Activated T-cell treated with anti-CD3 and anti-CD28 coated beads for 48 hours (primary cell): ENCODE measurements around the gene IPO13.

Experiments used
- DNase-seq: peaks from one replicate; pipeline ENCODE4 v3.0.0-alpha.2; 2020; ENCODE audit warnings: low read depth

The IPO13 gene, protein sequence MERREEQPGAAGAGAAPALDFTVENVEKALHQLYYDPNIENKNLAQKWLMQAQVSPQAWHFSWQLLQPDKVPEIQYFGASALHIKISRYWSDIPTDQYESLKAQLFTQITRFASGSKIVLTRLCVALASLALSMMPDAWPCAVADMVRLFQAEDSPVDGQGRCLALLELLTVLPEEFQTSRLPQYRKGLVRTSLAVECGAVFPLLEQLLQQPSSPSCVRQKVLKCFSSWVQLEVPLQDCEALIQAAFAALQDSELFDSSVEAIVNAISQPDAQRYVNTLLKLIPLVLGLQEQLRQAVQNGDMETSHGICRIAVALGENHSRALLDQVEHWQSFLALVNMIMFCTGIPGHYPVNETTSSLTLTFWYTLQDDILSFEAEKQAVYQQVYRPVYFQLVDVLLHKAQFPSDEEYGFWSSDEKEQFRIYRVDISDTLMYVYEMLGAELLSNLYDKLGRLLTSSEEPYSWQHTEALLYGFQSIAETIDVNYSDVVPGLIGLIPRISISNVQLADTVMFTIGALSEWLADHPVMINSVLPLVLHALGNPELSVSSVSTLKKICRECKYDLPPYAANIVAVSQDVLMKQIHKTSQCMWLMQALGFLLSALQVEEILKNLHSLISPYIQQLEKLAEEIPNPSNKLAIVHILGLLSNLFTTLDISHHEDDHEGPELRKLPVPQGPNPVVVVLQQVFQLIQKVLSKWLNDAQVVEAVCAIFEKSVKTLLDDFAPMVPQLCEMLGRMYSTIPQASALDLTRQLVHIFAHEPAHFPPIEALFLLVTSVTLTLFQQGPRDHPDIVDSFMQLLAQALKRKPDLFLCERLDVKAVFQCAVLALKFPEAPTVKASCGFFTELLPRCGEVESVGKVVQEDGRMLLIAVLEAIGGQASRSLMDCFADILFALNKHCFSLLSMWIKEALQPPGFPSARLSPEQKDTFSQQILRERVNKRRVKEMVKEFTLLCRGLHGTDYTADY

DNA sequence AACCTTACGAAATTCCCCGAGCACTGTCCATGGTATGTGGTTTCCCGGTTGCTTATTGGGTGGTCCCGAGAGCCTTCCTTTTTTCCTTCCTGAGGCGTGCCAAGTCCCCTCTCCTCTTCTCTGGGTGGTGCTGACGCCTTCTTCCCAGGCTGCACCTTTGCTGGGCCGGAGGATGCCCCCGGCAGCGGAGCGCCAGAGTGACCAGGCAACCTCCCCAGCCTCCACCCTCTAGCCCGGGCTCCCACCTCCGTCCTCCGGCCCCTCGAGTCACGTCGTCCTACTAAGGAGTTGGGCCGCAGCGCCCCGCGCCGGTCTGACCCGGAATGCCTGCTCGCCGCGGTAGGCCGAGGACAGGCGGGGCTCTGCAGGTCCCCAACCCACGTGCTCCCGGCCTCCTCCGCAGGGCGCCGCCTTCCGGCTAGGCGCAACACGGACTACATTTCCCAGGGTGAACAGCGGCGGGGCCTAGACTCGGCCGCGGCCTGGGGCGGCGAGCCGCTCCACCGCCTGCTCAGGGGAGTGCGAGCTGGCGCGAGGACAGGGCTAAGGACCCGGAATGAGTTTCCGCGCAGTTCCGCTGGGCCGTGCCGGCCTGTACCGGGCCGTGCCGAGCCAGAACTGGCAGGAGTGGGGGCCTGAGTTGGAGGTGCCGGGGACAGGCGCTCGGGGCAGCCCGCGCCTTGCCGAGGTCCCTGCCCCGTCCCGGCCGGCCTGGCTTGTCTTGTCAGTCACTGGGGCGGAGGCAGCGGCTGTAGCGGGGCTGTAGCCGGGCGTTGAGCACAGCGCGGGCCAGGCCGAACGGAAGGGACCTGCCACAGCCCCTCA lies at the start of gene IPO13:
IPO13 (plus strand) TSS at position 715 of the 825 bp plus-strand sequence. CDS start 651 bp downstream, outside the sequence.
- DNase-seq: peak; percentile 95

DNA sequence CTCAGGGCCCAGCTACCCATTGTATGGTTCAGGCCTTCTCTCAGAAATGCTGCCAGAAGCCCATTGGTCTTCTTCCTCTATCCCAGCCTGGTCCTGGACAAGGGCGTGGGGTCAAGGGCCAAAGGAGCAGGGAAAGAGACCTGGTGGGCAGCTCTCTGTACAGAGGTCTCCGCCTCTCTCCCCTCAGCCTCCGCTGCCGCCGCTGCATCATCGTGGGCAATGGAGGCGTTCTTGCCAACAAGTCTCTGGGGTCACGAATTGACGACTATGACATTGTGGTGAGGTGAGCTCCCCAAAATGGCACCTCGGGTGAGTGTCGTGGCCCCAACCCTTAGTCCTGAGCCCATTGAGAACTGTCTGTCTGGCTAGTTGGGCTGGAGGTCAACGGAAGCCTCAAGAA lies 47.8 kb upstream of the IPO13 start:
- DNase-seq: no peak

DNA sequence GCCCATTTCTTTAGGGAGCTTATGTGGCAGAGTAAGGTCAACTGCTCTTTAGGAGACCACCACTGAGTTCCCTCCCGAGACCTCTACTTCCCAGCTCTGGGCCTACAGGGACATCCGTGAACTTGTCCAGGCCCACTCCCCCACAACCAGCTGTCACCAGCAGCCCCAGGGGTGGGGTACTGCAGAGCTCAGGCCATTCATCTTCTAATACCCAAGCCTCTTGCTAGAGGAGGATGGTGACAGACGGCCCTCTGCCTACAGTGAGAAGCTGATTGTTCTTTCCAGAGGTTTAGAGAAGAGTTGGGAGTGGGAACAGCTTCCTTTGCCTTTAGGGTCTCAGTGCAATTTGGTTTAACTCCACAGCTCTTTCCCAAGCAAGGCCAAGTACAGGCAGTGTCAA lies 46.4 kb upstream of the IPO13 start:
- DNase-seq: no peak

DNA sequence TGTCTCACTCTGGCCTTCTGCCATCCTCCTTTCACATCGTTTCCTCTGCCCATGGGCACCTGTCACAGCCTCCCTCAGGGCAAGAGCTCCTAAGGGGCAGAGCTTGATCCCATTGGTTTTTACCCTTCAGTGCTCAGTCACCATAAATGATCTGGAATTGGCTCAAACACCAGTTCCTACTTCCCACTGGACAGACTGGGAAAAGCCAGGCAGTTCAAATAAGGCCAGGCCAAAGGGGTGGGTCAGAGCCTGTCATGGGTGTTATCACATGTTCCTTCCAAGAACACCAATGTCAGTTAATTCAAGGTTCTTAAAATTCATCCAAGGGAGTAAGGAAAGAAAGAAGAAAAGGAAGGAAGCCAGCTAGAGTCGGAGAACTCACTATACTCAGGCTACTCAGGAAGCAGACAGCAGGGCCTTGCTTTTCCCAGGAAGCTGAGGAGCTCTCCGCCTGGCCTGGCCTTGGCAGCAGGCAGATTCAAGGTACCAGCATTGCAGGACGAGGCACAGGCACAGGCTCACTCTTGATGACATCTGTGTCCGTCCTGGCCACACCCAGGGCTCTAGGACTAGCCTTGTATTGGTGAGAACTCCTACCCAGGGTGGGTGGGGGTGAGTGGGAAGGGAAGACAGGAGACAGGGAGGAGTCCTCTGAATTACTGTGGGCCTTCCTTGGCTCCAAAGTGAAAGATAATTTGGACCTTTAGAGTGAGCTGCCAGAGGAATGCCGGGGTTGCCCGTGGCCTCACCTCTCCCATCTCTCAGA lies 45.4 kb upstream of the IPO13 start:
- DNase-seq: no peak

DNA sequence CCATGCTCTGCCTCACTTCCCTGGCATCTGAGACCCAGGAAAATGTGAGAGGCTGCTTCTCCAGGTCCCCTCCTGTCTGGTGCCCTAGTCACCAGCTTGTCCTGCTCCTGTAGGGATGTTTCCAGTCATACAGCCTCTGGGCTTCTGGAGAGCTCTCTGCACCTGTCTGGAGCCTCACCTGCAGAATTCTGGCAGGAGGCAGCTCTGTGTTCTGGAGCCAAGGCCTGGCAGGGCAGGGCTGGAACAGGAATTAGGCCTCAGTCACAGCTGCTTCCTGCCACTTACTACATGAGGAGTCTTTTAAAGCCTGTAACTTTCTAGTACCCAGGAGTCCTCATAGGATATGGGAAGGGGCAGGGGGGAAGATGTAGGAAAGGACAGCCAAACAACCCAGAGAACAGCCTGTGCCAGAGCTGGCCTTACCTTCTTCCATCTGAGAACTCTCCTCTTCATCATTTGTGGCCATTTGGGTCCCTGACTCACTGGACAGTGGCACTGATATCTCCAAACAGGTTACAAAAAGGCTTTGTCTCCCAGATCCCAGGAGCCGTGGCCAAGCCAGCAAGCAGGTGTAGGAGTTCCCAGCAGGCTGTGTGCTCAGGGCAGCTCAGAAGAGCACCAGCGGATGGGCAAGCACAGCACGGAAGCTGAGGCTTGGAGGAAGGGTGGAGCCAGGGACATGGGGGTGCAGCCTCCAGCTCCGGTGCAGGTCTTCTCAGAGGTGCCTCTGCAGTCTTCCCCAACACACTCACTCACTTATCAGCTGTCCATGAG lies 44.5 kb upstream of the IPO13 start:
- DNase-seq: no peak

DNA sequence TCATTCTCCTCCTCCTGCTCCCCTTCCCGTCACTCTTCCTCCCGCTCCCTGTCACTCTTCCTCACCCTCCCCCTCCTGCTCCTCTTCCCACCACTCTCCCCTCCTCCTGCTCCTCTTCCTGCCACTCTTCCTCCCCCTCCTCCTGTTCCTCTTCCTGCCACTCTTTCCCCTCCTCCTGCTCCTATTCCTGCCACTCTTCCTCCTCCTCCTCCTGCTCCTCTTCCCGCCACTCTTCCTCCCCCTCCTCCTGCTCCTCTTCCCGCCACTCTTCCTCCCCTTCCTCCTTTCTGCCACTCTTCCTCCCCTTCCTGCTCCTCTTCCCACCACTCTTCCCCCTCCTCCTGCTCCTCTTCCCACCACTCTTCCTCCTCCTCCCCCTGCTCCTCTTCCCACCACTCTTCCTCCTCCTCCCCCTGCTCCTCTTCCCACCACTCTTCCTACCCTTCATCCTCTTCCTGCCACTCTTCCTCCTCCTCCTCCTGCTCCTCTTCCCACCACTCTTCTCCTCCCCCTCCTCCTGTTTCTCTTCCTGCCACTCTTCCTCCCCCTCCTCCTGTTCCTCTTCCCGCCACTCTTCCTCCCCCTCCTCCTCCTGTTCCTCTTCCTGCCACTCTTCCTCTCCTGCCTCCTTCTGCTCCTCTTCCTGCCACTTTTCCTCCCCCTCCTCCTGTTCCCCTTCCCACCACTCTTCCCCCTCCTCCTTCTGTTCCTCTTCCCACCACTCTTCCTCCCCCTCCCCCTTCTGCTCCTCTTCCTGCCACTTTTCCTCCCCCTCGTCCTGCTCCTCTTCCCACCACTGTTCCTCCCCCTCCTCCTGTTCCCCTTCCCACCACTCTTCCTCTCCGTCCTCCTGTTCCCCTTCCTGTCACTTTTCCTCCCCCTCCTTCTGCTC lies 41.8 kb upstream of the IPO13 start:
- no peak for DNase-seq

DNA sequence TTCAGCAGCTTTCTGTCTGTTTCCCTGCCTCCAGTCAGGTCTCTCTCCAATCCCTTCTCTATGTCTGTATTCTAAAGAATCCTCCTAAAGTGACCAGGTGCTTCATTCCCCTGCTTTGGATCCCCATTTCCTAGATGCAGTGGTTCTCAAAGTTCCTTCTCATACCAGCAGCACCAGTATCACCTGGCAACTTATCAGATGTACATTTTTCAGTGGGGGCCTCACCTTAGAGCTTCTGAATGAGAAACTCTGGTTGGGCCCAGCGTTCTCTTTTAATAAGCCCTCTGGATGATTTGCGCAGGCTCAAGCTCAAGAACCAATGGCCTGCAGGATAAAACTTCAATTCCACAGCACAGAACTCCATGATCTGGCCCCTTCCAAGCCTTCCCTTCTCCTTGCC lies 38.5 kb upstream of the IPO13 start:
- DNase-seq: no peak

DNA sequence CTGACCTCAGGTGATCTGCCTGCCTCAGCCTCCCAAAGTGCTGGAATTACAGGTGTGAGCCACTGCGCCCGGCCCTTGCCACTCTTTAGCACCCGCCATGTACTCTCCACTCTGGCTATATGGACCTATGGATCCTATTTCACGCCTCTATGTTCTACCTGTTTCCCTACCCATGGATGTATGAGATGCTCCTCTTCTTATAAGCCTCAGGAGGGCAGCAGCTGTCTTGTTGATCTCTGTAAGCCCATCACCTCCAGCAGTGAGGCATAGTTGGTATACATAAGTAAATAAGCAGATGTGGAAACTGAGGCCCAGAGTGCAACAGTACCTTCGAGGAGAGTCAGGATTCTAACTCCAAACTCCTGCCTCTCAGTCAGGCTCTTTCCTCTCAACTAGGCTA lies 37.9 kb upstream of the IPO13 start:
- no peak for DNase-seq

DNA sequence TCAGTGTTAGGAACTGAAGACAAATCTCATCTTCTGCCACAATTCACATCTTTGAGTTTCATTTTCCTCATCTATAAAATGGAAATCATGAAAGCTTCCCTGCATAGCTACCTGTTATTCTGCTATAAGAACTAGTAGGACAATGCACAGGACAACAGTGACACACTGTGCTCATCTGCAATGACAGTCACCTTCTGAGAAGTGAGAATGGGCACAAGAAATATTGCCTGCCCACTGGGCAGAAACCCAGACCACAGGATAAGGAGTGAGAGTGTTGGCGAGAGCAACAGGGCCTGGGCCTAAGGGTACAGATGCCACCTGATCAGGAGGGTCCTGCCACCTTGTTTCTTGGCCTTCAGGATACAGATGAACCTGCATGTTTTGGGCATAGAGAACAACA lies 36.4 kb upstream of the IPO13 start:
- no peak for DNase-seq

DNA sequence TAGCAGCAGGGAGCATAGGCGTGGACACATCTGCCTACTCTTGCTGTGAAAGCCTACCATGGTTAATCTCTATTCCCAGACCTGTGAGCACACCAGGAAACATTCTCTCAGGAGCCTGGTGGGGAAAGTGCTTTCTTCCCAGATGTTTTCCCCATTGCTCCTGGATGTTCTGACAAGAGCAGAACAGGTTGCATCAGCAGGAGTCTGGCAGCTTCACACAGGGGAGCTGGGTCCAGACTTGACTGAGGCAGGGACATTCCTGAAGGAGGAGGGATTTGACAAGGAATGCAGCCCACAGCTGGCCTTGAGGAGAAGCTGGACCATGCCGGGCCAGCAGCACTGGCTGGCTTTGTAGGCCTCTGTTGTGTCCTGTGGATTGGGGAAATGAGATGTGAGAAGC lies 34.1 kb upstream of the IPO13 start:
- no peak for DNase-seq

DNA sequence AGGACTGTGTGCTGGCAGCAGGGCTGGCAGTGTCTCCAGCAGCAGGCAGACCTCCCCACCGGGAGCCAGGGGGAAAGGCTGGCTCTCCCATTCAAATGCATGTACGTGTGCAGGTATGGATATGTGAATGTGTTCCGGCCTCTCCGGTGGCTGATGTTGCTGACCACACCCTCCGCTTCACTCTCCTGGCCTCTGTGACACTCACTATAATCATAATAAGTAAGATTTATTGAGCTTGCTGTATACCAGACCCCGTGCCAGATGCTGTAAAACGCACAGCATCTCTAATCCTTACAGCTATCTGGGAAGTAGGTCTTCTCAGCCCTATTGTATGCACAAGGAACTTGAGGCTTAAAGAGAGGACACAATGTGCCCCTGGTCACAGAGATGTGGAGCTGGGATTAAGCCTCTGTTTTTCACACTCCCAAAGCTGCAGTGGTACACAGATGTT lies 33.7 kb upstream of the IPO13 start:
- DNase-seq: no peak

DNA sequence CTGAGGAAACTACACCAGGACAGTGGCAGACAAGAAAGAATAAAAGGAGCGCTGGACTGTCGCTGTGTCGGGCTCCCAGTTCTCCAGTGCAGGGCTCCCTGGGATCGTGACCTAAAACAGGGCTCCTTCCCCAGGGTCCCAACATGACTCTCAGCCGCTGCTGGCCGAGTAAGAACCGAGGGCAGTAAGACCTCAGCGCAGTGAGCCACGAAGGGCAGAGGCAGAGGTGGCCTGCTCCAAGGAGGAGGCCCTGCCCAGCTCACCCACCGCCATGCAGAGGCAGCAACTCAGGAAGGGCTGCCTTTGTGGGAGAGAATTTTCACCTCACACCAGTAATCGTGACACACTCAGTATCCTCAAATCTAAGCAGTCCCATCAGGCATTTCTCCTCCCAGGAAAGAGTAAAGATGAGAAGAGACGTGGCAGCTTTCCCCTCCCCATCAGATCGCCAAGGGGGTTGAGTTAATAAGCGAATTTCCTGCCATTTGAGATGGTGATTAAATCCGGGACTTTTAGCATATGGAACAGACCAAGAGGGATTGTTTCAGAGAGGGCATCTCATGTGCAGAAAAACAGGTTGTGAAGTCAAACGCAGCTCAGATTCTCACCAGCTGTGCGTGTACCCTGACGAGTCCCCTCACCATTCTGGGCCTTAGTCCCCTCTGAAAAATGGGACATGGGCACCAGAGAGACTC lies 32.9 kb upstream of the IPO13 start:
- no peak for DNase-seq

DNA sequence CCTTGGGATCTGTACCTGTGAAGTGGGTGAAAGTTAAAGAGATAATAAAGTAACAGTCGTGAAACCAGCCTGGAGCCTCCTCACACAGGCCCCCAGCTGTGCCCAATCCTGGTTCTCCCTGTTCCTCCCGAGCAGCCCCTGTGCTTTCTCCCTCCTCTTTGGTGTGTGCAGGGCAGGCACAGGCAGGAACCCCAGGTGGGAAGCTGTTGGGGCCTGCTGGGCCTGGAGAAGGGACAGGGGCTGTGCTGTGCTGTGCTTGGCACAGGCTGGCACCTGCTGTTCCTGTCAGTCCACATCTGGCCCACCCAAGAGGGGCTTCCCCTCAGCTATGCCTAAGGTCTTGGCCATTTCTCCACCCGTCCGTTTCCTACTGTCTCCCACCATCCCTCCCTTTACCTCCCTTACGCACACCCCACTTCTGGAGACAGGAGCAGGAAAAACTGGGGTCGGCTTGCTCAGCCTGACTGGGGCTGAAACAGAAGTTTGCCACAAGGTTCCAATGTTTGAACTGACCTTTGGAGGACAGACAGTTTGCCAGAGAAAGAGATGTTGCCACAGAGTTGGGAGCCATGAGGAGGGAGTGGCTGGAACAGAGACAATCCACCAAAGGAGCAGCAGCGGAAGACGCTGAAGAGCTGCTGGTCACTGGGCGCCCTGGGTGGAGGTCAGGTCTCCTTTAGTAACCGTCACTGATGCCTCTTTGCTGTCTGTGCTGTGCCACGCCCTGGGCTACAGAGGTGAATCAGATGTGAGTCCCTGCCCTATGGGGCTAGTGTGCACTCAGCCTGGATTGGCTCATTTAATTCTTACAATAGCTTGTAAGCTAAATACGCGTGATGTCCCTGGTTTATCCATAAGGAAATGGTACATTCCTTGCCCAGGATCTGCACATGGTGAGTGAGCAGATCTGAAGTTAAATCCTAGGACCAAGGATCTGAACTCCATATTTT lies 31.9 kb upstream of the IPO13 start:
- DNase-seq: no peak

DNA sequence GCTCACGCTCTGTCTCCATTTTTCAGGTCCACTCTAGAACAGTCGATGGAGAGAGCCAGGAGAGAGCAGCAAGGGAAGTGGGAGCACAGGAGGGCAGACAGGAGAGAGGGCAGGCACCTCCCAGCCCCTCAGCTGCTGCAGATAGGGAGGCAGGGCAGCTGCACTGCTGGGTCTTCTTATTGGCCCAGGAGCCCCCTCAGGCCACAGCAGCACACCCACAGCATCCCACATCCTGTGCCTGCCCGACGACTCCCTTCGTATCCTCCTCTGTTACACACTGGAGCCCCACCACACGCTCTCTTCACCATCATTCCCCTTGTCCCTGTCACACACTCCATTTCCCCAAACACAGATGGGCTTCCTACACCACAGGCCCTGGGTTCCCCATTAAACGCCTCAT lies 26.8 kb upstream of the IPO13 start:
- DNase-seq: no peak

DNA sequence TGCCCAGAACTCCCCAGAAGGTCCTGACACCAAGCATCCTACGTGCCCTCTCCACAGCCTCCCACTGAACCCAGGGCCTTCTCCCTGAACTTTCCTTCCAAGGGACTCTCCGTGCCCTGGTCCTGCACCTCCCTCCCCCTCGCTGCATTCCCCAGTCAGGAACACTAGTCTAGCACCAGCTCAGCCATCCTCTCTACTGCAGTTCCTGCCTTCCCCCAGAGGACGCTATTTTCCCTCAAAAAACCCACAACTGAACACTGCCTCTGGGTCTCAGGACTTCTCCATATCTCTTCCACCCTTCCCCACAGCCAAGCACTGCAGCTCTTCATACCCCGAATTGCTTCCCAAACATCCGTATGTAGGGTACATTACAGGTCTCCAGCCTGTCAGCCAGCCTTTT lies 25.7 kb upstream of the IPO13 start:
- no peak for DNase-seq

DNA sequence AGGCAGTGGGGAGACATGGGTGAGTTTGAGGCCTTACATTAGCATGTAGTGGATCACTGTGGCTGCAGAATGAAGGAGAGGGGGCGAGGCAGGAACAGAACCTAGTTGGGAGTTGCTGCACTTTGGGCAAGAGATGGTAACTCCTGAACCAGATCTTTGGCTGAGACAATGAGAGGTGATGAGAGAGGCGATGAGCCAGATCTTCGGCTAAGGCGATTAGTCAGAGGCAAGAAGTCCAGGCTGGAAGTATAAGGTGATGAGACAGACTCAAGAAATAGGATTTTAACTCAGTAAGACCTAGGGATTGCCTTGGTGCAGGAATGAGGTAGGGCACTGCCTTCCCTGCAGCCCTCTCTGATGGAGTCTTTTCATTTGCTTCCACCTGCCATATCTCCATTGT lies 22.2 kb upstream of the IPO13 start:
- no peak for DNase-seq

DNA sequence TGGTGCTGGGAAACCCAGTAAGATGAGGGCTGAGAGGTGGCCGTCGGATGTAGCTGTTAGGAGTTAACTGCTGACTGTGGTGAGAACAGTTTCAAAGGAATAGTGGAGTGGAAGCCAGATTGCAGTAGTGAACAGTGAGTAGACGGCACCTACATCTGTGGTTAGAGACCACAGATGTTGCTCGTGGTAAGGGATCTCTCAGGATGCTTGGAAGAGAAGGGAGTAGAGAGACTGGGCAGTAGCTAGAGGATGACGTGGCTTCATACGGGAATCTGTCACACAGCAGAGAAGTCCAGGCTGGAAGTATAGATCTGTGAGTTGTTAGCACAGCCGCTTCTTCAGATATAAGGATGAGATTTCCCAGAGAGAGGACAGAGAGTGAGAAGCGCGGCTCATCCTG lies 20.9 kb upstream of the IPO13 start:
- no peak for DNase-seq
